Nephron progenitor cell (in vitro differentiated cells): ENCODE measurements around the gene UMAD1.

ENCODE experiments used
- DNase-seq: peaks from one replicate; pipeline ENCODE4 v3.0.0; 2021
- H3K27ac Mint-ChIP-seq: 2 replicates; pipeline ENCODE4 v1.8.0; 2021; ENCODE audit warnings: mild to moderate bottlenecking, moderate library complexity, mixed read lengths
- H3K27me3 Mint-ChIP-seq: 2 replicates; pipeline ENCODE4 v1.8.0; 2021; ENCODE audit warnings: mild to moderate bottlenecking, low read depth, mixed read lengths; ENCODE audit not compliant: poor library complexity
- H3K36me3 Mint-ChIP-seq: 2 replicates; pipeline ENCODE4 v1.8.0; 2021; ENCODE audit warnings: low read depth, mixed read lengths
- H3K4me1 Mint-ChIP-seq: 2 replicates; pipeline ENCODE4 v1.8.0; 2021; ENCODE audit warnings: mixed read lengths
- H3K4me3 Mint-ChIP-seq: 2 replicates; pipeline ENCODE4 v1.8.0; 2021; ENCODE audit warnings: mild to moderate bottlenecking, moderate library complexity, mixed read lengths
- H3K9me3 Mint-ChIP-seq: 2 replicates; pipeline ENCODE4 v1.8.0; 2021; ENCODE audit warnings: mild to moderate bottlenecking, moderate library complexity, mixed read lengths
- CTCF ChIP-seq: fragments of 200-600 bp; sonication (generic); IDR thresholded peaks from 2 replicates; pipeline ENCODE4 v1.5.0; 2021; ENCODE audit warnings: antibody characterized with exemption

Gene UMAD1

GRCh38 chr7:7783001-7783400 lies 142.4 kb downstream of the UMAD1 start:
- no peak overlapping the region for H3K27ac Mint-ChIP-seq
- TF ChIP-seq CTCF, result no peak
- no peak for DNase-seq
- no peak overlapping the region for H3K4me3 Mint-ChIP-seq
- no peaks in the 10 kb centered on the region for H3K9me3 Mint-ChIP-seq
- peaks cover 16% of the 10 kb centered on the region for H3K4me1 Mint-ChIP-seq
- no peaks in the 10 kb centered on the region for H3K36me3 Mint-ChIP-seq
- no peaks in the 10 kb centered on the region for H3K27me3 Mint-ChIP-seq

GRCh38 chr7:7785344-7785973 lies 144.9 kb downstream of the UMAD1 start:
- H3K27me3 Mint-ChIP-seq, result no peaks in the 10 kb centered on the region
- no peak for DNase-seq
- peaks cover 16% of the 10 kb centered on the region for H3K4me1 Mint-ChIP-seq
- H3K36me3 Mint-ChIP-seq, result no peaks in the 10 kb centered on the region
- H3K27ac Mint-ChIP-seq, result peak overlapping the region; percentile 29
- no peak for TF ChIP-seq CTCF
- no peak overlapping the region for H3K4me3 Mint-ChIP-seq
- no peaks in the 10 kb centered on the region for H3K9me3 Mint-ChIP-seq

- no peaks in the 10 kb centered on the region for H3K27me3 Mint-ChIP-seq
- H3K36me3 Mint-ChIP-seq, result no peaks in the 10 kb centered on the region
- H3K4me1 Mint-ChIP-seq, result peaks cover 16% of the 10 kb centered on the region
- no peak for DNase-seq
- no peak for TF ChIP-seq CTCF
- no peaks in the 10 kb centered on the region for H3K9me3 Mint-ChIP-seq
- no peak overlapping the region for H3K27ac Mint-ChIP-seq
- H3K4me3 Mint-ChIP-seq, result no peak overlapping the region
Observed at GRCh38 chr7:7786595-7786994, 146.0 kb downstream of the UMAD1 start.

DNA sequence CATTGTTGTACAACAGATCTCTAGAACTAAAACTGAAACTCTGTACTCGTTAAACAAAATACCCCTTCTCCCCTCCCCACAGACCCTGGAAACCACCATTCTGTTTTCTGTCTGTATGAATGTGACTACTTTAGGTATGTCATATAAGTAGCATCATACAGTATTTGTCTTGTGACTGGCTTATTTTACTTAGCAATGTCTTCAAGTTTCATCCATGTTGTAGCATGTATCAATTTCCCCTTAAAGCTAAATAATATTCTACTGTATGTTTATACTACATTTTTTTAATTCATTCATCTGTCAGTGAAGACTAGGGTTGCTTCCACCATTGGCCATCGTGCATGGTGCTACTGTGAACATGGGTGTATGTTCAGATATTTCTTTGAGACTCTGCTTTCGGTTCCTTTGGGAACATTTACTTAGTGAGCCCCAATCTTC lies 149.0 kb downstream of the UMAD1 start:
- no peaks in the 10 kb centered on the region for H3K27me3 Mint-ChIP-seq
- H3K4me3 Mint-ChIP-seq, result no peak overlapping the region
- peaks cover 16% of the 10 kb centered on the region for H3K4me1 Mint-ChIP-seq
- no peak for TF ChIP-seq CTCF
- no peak for DNase-seq
- H3K27ac Mint-ChIP-seq, result no peak overlapping the region
- H3K9me3 Mint-ChIP-seq, result no peaks in the 10 kb centered on the region
- peaks cover 11% of the 10 kb centered on the region for H3K36me3 Mint-ChIP-seq

DNA sequence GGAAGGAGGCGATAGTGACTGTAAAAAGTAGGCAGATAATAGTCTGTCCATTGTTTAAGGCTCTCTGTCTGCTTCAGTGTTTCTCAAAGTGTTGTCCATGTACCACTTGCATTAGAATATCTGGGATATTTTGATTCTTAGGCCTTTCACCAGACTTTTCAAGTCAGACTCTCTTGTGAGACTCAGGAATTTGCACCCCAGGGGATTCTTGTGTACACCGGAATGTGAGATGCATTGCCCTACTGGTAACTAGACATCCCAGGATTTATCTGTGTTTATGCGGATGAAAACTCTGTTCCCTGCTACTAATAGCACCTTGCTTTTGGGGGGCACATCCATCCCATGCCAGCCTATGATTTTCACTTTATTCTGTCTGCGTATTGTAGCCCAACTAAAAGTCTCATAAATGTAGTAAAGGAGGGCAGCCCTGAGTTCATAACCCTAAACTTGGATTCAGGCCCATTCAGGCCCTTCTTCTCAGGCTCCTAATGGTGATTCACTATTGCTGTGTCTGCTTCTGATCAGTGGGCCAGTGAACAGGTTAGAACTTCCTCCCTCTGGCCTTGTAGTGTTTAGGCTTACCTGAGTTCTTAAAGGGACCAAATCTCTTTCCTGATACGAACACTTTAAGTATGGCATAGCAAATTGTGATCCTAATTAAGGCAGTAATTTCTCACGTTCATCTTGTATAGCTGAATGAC lies 149.6 kb downstream of the UMAD1 start:
- peaks cover 15% of the 10 kb centered on the region for H3K4me1 Mint-ChIP-seq
- TF ChIP-seq CTCF, result no peak
- no peaks in the 10 kb centered on the region for H3K9me3 Mint-ChIP-seq
- H3K4me3 Mint-ChIP-seq, result no peak overlapping the region
- no peak for DNase-seq
- no peaks in the 10 kb centered on the region for H3K27me3 Mint-ChIP-seq
- H3K27ac Mint-ChIP-seq, result no peak overlapping the region
- peaks cover 13% of the 10 kb centered on the region for H3K36me3 Mint-ChIP-seq

DNA sequence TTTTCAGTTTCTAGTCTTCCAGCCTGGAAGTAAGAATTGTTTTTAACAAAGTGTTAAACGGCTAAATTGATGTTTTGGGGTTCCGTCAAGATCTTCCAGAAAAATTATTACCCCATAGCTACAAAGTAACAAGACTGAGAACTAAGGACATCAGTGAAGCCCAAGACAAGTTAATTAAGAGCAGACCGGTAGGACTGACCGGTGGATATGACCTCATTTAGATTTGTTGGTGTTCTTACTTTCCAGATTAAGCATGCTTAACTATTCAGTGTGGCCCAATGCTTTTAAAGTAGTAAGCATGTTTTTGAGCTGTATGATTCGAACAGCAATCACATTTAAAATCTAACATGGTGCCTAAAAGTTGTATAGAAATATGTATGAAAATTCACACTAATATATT lies 151.0 kb downstream of the UMAD1 start:
- peaks cover 10% of the 10 kb centered on the region for H3K4me1 Mint-ChIP-seq
- no peak overlapping the region for H3K4me3 Mint-ChIP-seq
- H3K36me3 Mint-ChIP-seq, result peaks cover 24% of the 10 kb centered on the region
- no peak for TF ChIP-seq CTCF
- no peak for DNase-seq
- no peaks in the 10 kb centered on the region for H3K27me3 Mint-ChIP-seq
- H3K9me3 Mint-ChIP-seq, result no peaks in the 10 kb centered on the region
- H3K27ac Mint-ChIP-seq, result no peak overlapping the region
